HL-60/S4 treated with phorbol 12-myristate 13-acetate at 8.2 ng/mL for 4 days and 3 days (cell line): Measurements from ENCODE around the gene AFAP1.

Source experiments
- in situ Hi-C: fragments of 300-500 bp; cut with MboI; formaldehyde crosslinking; loops from 2 replicates; pipeline ENCODE4 v1.15.0; 2022; ENCODE audit warnings: low sequenced_read_pairs

AFAP1 gene

GRCh38 chr4:7808752-7809151 is 130.9 kb downstream of the AFAP1 start:
- in situ Hi-C loops = no loop called here

GRCh38 chr4:7808181-7808580 is 131.5 kb downstream of the AFAP1 start:
- in situ Hi-C loops = no loop called here

GRCh38 chr4:7807351-7807921 is 132.2 kb downstream of the AFAP1 start:
- in situ Hi-C loops = no loop called here

GRCh38 chr4:7806338-7807090 is 133.1 kb downstream of the AFAP1 start:
- in situ Hi-C loops = no loop called here

GRCh38 chr4:7805533-7806337 is 133.9 kb downstream of the AFAP1 start:
- in situ Hi-C loops = no loop called here

GRCh38 chr4:7804756-7805385 is 134.8 kb downstream of the AFAP1 start:
- in situ Hi-C loops = no loop called here

GRCh38 chr4:7803992-7804755 is 135.5 kb downstream of the AFAP1 start:
- in situ Hi-C loops = no loop called here

GRCh38 chr4:7803371-7803770 is 136.3 kb downstream of the AFAP1 start:
- in situ Hi-C loops = no loop called here

- in situ Hi-C loops = no loop called here
These were observed 137.5 kb downstream of the AFAP1 start for GRCh38 chr4:7802093-7802726.

GRCh38 chr4:7801641-7802040 is 138.0 kb downstream of the AFAP1 start:
- in situ Hi-C loops = no loop called here

GRCh38 chr4:7801001-7801400 is 138.7 kb downstream of the AFAP1 start:
- in situ Hi-C loops = no loop called here

GRCh38 chr4:7800410-7800809 is 139.3 kb downstream of the AFAP1 start:
- in situ Hi-C loops = no loop called here

- in situ Hi-C loops = no loop called here
These were observed 139.9 kb downstream of the AFAP1 start for GRCh38 chr4:7799736-7800135.

- in situ Hi-C loops = no loop called here
These were observed 140.4 kb downstream of the AFAP1 start for GRCh38 chr4:7799306-7799705.

- in situ Hi-C loops = no loop called here
These were observed 141.3 kb downstream of the AFAP1 start for GRCh38 chr4:7798178-7798995.

GRCh38 chr4:7797330-7797729 is 142.3 kb downstream of the AFAP1 start:
- in situ Hi-C loops = no loop called here

- in situ Hi-C loops = no loop called here
These were observed 143.7 kb downstream of the AFAP1 start for GRCh38 chr4:7795983-7796382.

GRCh38 chr4:7793186-7793585 is 146.5 kb downstream of the AFAP1 start:
- in situ Hi-C loops = no loop called here

- in situ Hi-C loops = no loop called here
These were observed 147.0 kb downstream of the AFAP1 start for GRCh38 chr4:7792616-7793015.
